HepG2 (cell line): ENCODE results near the gene MACROH2A1. TPM values are rescaled to one million over a fixed set of nuclear protein-coding genes. Genes with fewer than 3 reads are reported as not detected.

Experiments used
- ATAC-seq: fragments of 200-7000 bp; cut with Tn5 transposase; 3 replicates; pipeline ENCODE4 v1.9.1; 2020; ENCODE audit warnings: mild to moderate bottlenecking, moderate library complexity
- BruUV-seq: library from RNA; stranded (reverse); fragments of 400-500 nt; replicated peaks from 2 replicates; lab custom pipeline; 2021; lab: Mats Ljungman, UMichigan
- CTCF ChIA-PET: fragments of 300-600 bp; formaldehyde crosslinking; extraction: SDS; loops from one replicate; lab custom pipeline; 2021; ENCODE audit warnings: low total read pairs, inconsistent platforms, low intra/inter-chr PET ratio; lab: Yijun Ruan, JAX
- POLR2A ChIA-PET: fragments of 350-600 bp; sonication (Branson Sonifier 250); formaldehyde crosslinking; loops from one replicate; lab custom pipeline; 2020; ENCODE audit warnings: antibody characterized with exemption, inconsistent platforms; lab: Yijun Ruan, JAX
- DNase-seq: peaks from one replicate; pipeline ENCODE4 v3.0.0-alpha.2; 2015; ENCODE audit warnings: low spot score
- FAIRE-seq: peaks from 3 replicates; lab custom pipeline; 2011; peaks lifted over from hg19 to GRCh38; lab: Jason Lieb, UNC
- H2AFZ ChIP-seq: one replicate; pipeline ENCODE4 v1.6.1; 2011; ENCODE audit warnings: low read length, inconsistent platforms
- H3K27ac ChIP-seq: fragments of 300-600 bp; 3 replicates; pipeline ENCODE4 v1.8.0; 2011; ENCODE audit warnings: mixed run types, mild to moderate bottlenecking, mixed read lengths, low read length, inconsistent platforms; ENCODE audit not compliant: insufficient read depth; ENCODE audit errors: extremely low read length
- H3K27me3 ChIP-seq, 2 experiments: fragments of 200-600 bp in 1 of 2; 2 replicates in 1 of 2; 3 replicates in 1 of 2; pipeline versions ENCODE4 v1.6.0 to v1.8.0; 2011; ENCODE audit warnings: low read length in 2 of 2, mild to moderate bottlenecking in 2 of 2, moderate library complexity in 2 of 2, inconsistent platforms in 1 of 2; ENCODE audit not compliant: insufficient read depth in 2 of 2, control insufficient read depth in 1 of 2
- H3K36me3 ChIP-seq, 2 experiments: fragments of 200-600 bp in 1 of 2; replicated peaks in 1 of 2; 2 replicates in 1 of 2; 3 replicates in 1 of 2; pipeline versions ENCODE4 v1.5.1 to v1.8.0; 2011; ENCODE audit warnings: low read length in 2 of 2, inconsistent platforms in 1 of 2; ENCODE audit not compliant: insufficient read depth in 2 of 2, control insufficient read depth in 1 of 2
- H3K4me1 ChIP-seq: 2 replicates; pipeline ENCODE4 v1.5.1; 2012; ENCODE audit warnings: low read length, inconsistent platforms; ENCODE audit not compliant: insufficient read depth
- H3K4me2 ChIP-seq: 2 replicates; pipeline ENCODE4 v1.6.0; 2011; ENCODE audit warnings: low read depth, low read length, inconsistent platforms
- H3K4me3 ChIP-seq, 3 experiments: fragments of 200-600 bp in 1 of 3; sonication (generic), shearing (Covaris generic) in 1 of 3; replicated peaks in 1 of 3; 2 replicates each; pipeline ENCODE4 v1.5.1; 2011 to 2016; ENCODE audit warnings: low read length in 3 of 3, inconsistent platforms in 2 of 3, low read depth in 2 of 3, mild to moderate bottlenecking in 2 of 3, control low read depth in 1 of 3, mixed read lengths in 1 of 3; ENCODE audit not compliant: insufficient read depth in 1 of 3
- H3K79me2 ChIP-seq: one replicate; pipeline ENCODE4 v1.6.1; 2011; ENCODE audit warnings: low read length, inconsistent platforms; ENCODE audit not compliant: insufficient read depth
- H3K9ac ChIP-seq: 2 replicates; pipeline ENCODE4 v1.6.0; 2011; ENCODE audit warnings: mild to moderate bottlenecking, low read depth, low read length, inconsistent platforms; ENCODE audit not compliant: insufficient read depth
- H3K9me3 ChIP-seq: 2 replicates; pipeline ENCODE4 v1.5.1; 2012; ENCODE audit warnings: mild to moderate bottlenecking, low read length
- H4K20me1 ChIP-seq: 2 replicates; pipeline ENCODE4 v1.6.0; 2011; ENCODE audit warnings: inconsistent platforms, mild to moderate bottlenecking, low read length, moderate library complexity; ENCODE audit not compliant: insufficient read depth
- GATAD2A ChIP-seq: IDR thresholded peaks from 2 replicates; pipeline ENCODE4 v1.6.1; 2016
- HNF4A ChIP-seq: sonication (generic); formaldehyde crosslinking; IDR thresholded peaks from 2 replicates; pipeline ENCODE4 v1.4.0; 2020; ENCODE audit warnings: missing genetic modification reagents
- KDM2A ChIP-seq: sonication (generic); formaldehyde crosslinking; IDR thresholded peaks from 2 replicates; pipeline ENCODE4 v1.4.0; 2020; ENCODE audit warnings: low read depth, missing genetic modification reagents, borderline replicate concordance
- MBNL3 ChIP-seq: fragments of 250-450 bp; sonication (Bioruptor Pico); conservative IDR thresholded peaks from 2 replicates; pipeline ENCODE4 v1.8.0; 2022; ENCODE audit warnings: mild to moderate bottlenecking, inconsistent platforms
- NR2F6 ChIP-seq, 2 experiments: IDR thresholded peaks; 2 replicates each; pipeline ENCODE4 v1.6.1; 2016; ENCODE audit warnings: antibody characterized with exemption in 1 of 2, mild to moderate bottlenecking in 1 of 2
- SOX13 ChIP-seq, 3 experiments: fragments of 450-650 bp in 1 of 3; sonication (generic) in 1 of 3; formaldehyde crosslinking in 1 of 3; IDR thresholded peaks in 2 of 3; conservative IDR thresholded peaks in 1 of 3; 2 replicates each; pipeline versions ENCODE4 v1.5.0 to v1.6.1; 2016 to 2020; ENCODE audit warnings: antibody characterized with exemption in 1 of 3, mild to moderate bottlenecking in 1 of 3, missing compliant biosample characterization in 1 of 3, missing genetic modification reagents in 1 of 3, moderate library complexity in 1 of 3
- ZFP1 ChIP-seq: IDR thresholded peaks from 2 replicates; pipeline ENCODE4 v1.6.1; 2016
- ZKSCAN1 ChIP-seq: fragments of 150-350 bp; IDR thresholded peaks from 2 replicates; pipeline ENCODE4 v1.6.1; 2014; ENCODE audit warnings: low read length
- ZNF12 ChIP-seq: sonication (generic); formaldehyde crosslinking; IDR thresholded peaks from 2 replicates; pipeline ENCODE4 v1.5.0; 2020; ENCODE audit warnings: missing genetic modification reagents
- ZNF281 ChIP-seq: sonication (generic); formaldehyde crosslinking; IDR thresholded peaks from 2 replicates; pipeline ENCODE4 v1.4.0; 2020; ENCODE audit warnings: missing genetic modification reagents, borderline replicate concordance
- ZNF543 ChIP-seq: sonication (generic); formaldehyde crosslinking; IDR thresholded peaks from 2 replicates; pipeline ENCODE4 v1.4.0; 2020; ENCODE audit warnings: mild to moderate bottlenecking, missing genetic modification reagents
- WGBS: methylation state at CpG from one replicate; pipeline ENCODE4 v1.1.6; 2017; ENCODE audit warnings: low lambda C conversion rate; 5-methylcytosine and 5-hydroxymethylcytosine counted together
- in situ Hi-C: cut with HindIII; loops from 2 replicates; pipeline ENCODE4 v1.10.0; 2017; ENCODE audit warnings: low pct_unique_long_range_greater_than_20kb; ENCODE audit not compliant: extremely low pct_ligation_motif_present
- intact Hi-C: fragments of 100-400 bp; cut with micrococcal nuclease; formaldehyde crosslinking; loops from one replicate; pipeline ENCODE4 v1.10.0; 2022; ENCODE audit not compliant: unreplicated experiment
- polyA plus RNA-seq, 8 experiments: library from polyadenylated mRNA; depleted of rRNA in 3 of 8; stranded (reverse) in 7 of 8; unstranded in 1 of 8; fragments of >200 nt; fragmentation: Illumina TruSeq in 4 of 8; extraction: Trizol in 4 of 8; gene quantifications; 2 replicates each; pipeline versions ENCODE4 v1.2.1 to v1.2.3, GENCODE V29; 2011 to 2016; ENCODE audit warnings: low read depth in 4 of 8, missing spikeins in 1 of 8, mixed read lengths in 1 of 8; ENCODE audit not compliant: insufficient read depth in 1 of 8
- total RNA-seq, 5 experiments: library from RNA; depleted of rRNA; stranded (reverse); fragments of >200 nt; fragmentation: Illumina TruSeq; extraction: Trizol; gene quantifications; 2 replicates each; pipeline ENCODE4 v1.2.3, GENCODE V29; 2016; ENCODE audit warnings: low read depth in 1 of 5
- TF ChIP-seq, protein P1 (sequence below): sonication (generic); formaldehyde crosslinking; IDR thresholded peaks from 2 replicates; pipeline ENCODE4 v1.5.0; 2020; ENCODE audit warnings: missing genetic modification reagents
- TF ChIP-seq, protein P2 (sequence below), 2 experiments: IDR thresholded peaks; 2 replicates each; pipeline ENCODE4 v1.6.1; 2011 to 2012; ENCODE audit warnings: low read length in 2 of 2, borderline replicate concordance in 1 of 2, low read depth in 1 of 2, mild to moderate bottlenecking in 1 of 2, moderate library complexity in 1 of 2
- TF ChIP-seq, protein P3 (sequence below): sonication (generic); formaldehyde crosslinking; IDR thresholded peaks from 2 replicates; pipeline ENCODE4 v1.4.0; 2020; ENCODE audit warnings: missing genetic modification reagents, borderline replicate concordance

The MACROH2A1 gene
- total and polyA plus RNA-seq, 2 of the 13 experiments (the other 11 are each of a cell fraction or from before 2014, with no cell fraction given), result 69.1 to 158 TPM

- H3K27ac ChIP-seq, result no peak overlapping the region
- ATAC-seq, result peak; percentile 68
- CTCF ChIA-PET, result no interaction called here
- no peak for FAIRE-seq
- H3K9me3 ChIP-seq, result no peaks in the 10 kb centered on the region
- peaks cover 20% of the 10 kb centered on the region for H4K20me1 ChIP-seq
- BruUV-seq, result no TSS peak
- in situ Hi-C loops, result no loop called here
- peak overlapping the region; percentile 75 for H3K4me2 ChIP-seq
- peak overlapping the region in 2 of 3 experiments; percentile 30 to 48; a peak in 3 of 6 replicates for H3K4me3 ChIP-seq
- no peaks in the 10 kb centered on the region for H3K27me3 ChIP-seq
- no peaks in the 10 kb centered on the region for H3K36me3 ChIP-seq
- H3K9ac ChIP-seq, result no peak overlapping the region
- H3K79me2 ChIP-seq, result peaks cover 27% of the 10 kb centered on the region
- TF ChIP-seq ZNF281 (CRISPR knock-in tag) (0 out of 2 replicates have a peak, but pooled peaks have one; percentile 14), ZFP1 (no peak), SOX13 (IDR thresholded peaks at IDR 0.05) (no peak), SOX13 (CRISPR knock-in tag; conservative IDR thresholded peaks at IDR 0.05 in 1 of 2, IDR thresholded peaks at IDR 0.05 in 1 of 2) (no peak), NR2F6 (IDR thresholded peaks at IDR 0.05) (no peak), NR2F6 (CRISPR knock-in tag; IDR thresholded peaks at IDR 0.05) (peak; percentile 18; the same call in 1 of the 2 replicates), ZNF12 (CRISPR knock-in tag) (0 out of 2 replicates have a peak, but pooled peaks have one; percentile 34), HNF4A (peak; percentile 50), ZKSCAN1 (0 out of 2 replicates have a peak, but pooled peaks have one; percentile 27), KDM2A (CRISPR knock-in tag) (peak; percentile 33; the same call in 1 of the 2 replicates), MBNL3 (CRISPR knock-in tag) (no peak), ZNF543 (CRISPR knock-in tag) (no peak), GATAD2A (CRISPR knock-in tag) (no peak)
- TF ChIP-seq, protein P1, sequence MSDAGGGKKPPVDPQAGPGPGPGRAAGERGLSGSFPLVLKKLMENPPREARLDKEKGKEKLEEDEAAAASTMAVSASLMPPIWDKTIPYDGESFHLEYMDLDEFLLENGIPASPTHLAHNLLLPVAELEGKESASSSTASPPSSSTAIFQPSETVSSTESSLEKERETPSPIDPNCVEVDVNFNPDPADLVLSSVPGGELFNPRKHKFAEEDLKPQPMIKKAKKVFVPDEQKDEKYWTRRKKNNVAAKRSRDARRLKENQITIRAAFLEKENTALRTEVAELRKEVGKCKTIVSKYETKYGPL (CRISPR knock-in tag), result no peak
- TF ChIP-seq, protein P2, sequence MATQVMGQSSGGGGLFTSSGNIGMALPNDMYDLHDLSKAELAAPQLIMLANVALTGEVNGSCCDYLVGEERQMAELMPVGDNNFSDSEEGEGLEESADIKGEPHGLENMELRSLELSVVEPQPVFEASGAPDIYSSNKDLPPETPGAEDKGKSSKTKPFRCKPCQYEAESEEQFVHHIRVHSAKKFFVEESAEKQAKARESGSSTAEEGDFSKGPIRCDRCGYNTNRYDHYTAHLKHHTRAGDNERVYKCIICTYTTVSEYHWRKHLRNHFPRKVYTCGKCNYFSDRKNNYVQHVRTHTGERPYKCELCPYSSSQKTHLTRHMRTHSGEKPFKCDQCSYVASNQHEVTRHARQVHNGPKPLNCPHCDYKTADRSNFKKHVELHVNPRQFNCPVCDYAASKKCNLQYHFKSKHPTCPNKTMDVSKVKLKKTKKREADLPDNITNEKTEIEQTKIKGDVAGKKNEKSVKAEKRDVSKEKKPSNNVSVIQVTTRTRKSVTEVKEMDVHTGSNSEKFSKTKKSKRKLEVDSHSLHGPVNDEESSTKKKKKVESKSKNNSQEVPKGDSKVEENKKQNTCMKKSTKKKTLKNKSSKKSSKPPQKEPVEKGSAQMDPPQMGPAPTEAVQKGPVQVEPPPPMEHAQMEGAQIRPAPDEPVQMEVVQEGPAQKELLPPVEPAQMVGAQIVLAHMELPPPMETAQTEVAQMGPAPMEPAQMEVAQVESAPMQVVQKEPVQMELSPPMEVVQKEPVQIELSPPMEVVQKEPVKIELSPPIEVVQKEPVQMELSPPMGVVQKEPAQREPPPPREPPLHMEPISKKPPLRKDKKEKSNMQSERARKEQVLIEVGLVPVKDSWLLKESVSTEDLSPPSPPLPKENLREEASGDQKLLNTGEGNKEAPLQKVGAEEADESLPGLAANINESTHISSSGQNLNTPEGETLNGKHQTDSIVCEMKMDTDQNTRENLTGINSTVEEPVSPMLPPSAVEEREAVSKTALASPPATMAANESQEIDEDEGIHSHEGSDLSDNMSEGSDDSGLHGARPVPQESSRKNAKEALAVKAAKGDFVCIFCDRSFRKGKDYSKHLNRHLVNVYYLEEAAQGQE (IDR thresholded peaks at IDR 0.05; ENCODE audit: borderline replicate concordance in 1 of 2, low read depth in 1 of 2, low read length in 2 of 2), result 0 out of 4 replicates have a peak, but pooled peaks of 1 of the 2 experiments have one; percentile 5
- TF ChIP-seq, protein P3, sequence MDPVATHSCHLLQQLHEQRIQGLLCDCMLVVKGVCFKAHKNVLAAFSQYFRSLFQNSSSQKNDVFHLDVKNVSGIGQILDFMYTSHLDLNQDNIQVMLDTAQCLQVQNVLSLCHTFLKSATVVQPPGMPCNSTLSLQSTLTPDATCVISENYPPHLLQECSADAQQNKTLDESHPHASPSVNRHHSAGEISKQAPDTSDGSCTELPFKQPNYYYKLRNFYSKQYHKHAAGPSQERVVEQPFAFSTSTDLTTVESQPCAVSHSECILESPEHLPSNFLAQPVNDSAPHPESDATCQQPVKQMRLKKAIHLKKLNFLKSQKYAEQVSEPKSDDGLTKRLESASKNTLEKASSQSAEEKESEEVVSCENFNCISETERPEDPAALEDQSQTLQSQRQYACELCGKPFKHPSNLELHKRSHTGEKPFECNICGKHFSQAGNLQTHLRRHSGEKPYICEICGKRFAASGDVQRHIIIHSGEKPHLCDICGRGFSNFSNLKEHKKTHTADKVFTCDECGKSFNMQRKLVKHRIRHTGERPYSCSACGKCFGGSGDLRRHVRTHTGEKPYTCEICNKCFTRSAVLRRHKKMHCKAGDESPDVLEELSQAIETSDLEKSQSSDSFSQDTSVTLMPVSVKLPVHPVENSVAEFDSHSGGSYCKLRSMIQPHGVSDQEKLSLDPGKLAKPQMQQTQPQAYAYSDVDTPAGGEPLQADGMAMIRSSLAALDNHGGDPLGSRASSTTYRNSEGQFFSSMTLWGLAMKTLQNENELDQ, result no peak
- POLR2A ChIA-PET, result no interaction called here
- H2AFZ ChIP-seq, result peak overlapping the region; percentile 30
- intact Hi-C loops, result no loop called here
- WGBS, result 0% methylated on average over 5 of the region's 5 CpGs
- peaks cover 44% of the 10 kb centered on the region for H3K4me1 ChIP-seq
- peak; percentile 58 for DNase-seq
These were observed 1.8 kb upstream of the MACROH2A1 start for GRCh38 chr5:135400866-135401265.
